Measurements from ENCODE around the gene MTMR4. TPM values are rescaled to one million over a fixed set of nuclear protein-coding genes. Genes with fewer than 3 reads are reported as not detected.
A peak's percentile ranks its signal among the peaks of the same experiment; 100 is the strongest.

MTMR4 gene
- total RNA-seq, 1 donor from 2014 or later: 14.3 TPM

DNA sequence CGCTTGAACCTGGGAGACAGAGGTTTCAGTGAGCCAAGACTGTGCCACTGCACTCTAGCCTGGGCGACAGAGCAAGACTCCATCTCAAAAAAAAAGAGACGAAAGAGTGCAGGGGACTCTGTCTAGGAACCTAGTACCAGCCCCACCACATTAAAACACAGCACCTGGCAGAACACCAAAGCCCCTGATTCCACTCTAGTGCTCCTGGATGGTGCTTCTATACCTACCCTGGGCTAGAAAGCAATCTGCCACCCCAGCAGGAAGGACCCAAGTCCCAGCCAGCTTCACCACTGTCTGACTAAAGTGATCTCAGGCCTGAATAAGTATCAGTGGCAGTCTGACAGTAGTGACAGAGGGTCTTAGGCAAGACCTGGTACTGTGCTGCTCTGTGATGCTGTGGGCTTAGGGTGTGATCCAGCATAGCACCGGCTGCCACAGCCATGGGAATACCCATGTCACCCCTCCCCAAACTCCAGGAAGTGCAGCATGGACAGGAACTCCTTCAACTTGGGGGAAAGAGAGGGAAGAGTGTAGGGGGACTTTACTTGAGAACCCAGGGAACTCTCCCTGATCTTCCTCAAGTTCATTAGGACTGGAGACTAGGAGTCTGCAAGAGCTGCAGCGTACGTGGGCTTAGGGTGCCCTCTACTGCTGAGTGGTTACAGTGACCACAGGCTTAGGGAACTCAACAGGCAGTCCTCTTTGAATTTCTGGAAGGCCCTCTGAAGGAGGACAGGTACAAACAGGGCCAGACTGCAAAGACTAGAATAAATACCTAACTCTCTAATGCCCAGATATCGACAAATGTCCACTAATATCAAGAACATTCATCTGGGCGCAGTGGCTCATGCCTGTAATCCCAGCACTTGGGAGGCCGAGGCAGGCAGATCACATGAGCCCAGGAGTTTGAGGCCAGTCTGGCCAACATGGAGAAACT is 67.1 kb downstream of the MTMR4 start:
- peak; percentile 81 for ATAC-seq
- intact Hi-C loops (cut with DNase I): loop anchor here (5.0 kb wide), 1 partner anchor 130 kb away; no protein-coding TSS in a partner anchor
- peak; percentile 75 for DNase-seq (ENCODE audit: missing footprints)

DNA sequence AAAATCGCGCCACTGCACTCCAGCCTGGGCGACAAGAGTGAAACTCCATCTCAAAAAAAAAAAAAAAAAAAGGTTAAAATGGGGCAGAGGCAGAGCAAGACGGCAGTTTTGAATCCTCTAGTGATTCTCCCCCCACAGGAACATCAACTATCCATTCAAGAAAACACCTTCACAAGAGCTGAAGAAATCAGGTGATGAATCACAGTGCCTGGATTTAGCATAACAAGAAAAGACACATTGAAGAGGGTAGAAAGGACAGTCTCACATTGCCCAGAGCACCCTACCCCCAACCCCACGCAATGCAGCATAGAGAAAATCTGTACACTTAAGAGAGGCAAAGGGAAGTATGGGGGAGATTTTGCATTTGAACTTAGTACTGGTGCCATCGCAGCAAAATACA is 68.4 kb downstream of the MTMR4 start:
- intact Hi-C loops (cut with DNase I): loop anchor here (5.0 kb wide), 1 partner anchor 129 kb away; no protein-coding TSS in a partner anchor
- no peak for ATAC-seq
- DNase-seq (ENCODE audit: missing footprints): no peak

Other genes starting within 250 kb of the MTMR4 start
- gene MPO, start 233.7 kb downstream of the MTMR4 start, total RNA-seq: 0.08 TPM
- 12.1 TPM for gene TSPOAP1, start 185.8 kb downstream of the MTMR4 start, total RNA-seq
- gene SUPT4H1, start 162.4 kb downstream of the MTMR4 start, total RNA-seq: 58.2 TPM
- gene RNF43, start 97.1 kb downstream of the MTMR4 start, total RNA-seq: 4.4 TPM
- not detected for gene HSF5, start 26.2 kb downstream of the MTMR4 start, total RNA-seq
- 0.30 TPM for gene TEX14, start 177.4 kb upstream of the MTMR4 start, total RNA-seq
- gene RAD51C, start 178.0 kb upstream of the MTMR4 start, total RNA-seq: 40.1 TPM
- 2.3 TPM for gene PPM1E, start 241.2 kb upstream of the MTMR4 start, total RNA-seq

Data from Right ventricle myocardium inferior (tissue), 1 donor.